Karpas-422 (cell line): Measurements from ENCODE around the gene ATF4. TPM values are rescaled to one million over a fixed set of nuclear protein-coding genes. Genes with fewer than 3 reads are reported as not detected.
A peak's percentile ranks its signal among the peaks of the same experiment; 100 is the strongest.

Source experiments
- DNase-seq: peaks from one replicate; pipeline ENCODE4 v3.0.0-alpha.2; 2015
- H2AFZ ChIP-seq: fragments of 200-600 bp; sonication (generic); 2 replicates; pipeline ENCODE4 v1.6.1; 2014; ENCODE audit warnings: antibody characterized with exemption, low read length, mixed read lengths
- H3K27ac ChIP-seq: fragments of 200-600 bp; sonication (generic); 2 replicates; pipeline ENCODE4 v1.5.1; 2014; ENCODE audit warnings: mild to moderate bottlenecking, low read length, moderate library complexity
- H3K27me3 ChIP-seq: fragments of 200-600 bp; sonication (generic); 2 replicates; pipeline ENCODE4 v1.6.1; 2014; ENCODE audit warnings: low read length, mixed read lengths
- H3K36me3 ChIP-seq: fragments of 200-600 bp; sonication (generic); 2 replicates; pipeline ENCODE4 v1.6.1; 2014; ENCODE audit warnings: low read length, mixed read lengths; ENCODE audit not compliant: insufficient read depth
- H3K4me1 ChIP-seq: fragments of 200-600 bp; sonication (generic); 2 replicates; pipeline ENCODE4 v1.6.1; 2014; ENCODE audit warnings: mild to moderate bottlenecking, low read length, mixed read lengths
- H3K4me2 ChIP-seq: fragments of 200-600 bp; sonication (generic); 2 replicates; pipeline ENCODE4 v1.6.1; 2014; ENCODE audit warnings: low read length, low read depth, mild to moderate bottlenecking; ENCODE audit not compliant: poor library complexity, severe bottlenecking
- H3K4me3 ChIP-seq: fragments of 200-600 bp; sonication (generic); 2 replicates; pipeline ENCODE4 v1.5.1; 2014; ENCODE audit warnings: mild to moderate bottlenecking, antibody characterized with exemption, low read length, mixed read lengths
- H3K79me2 ChIP-seq: fragments of 200-600 bp; sonication (generic); 2 replicates; pipeline ENCODE4 v1.6.1; 2014; ENCODE audit warnings: mild to moderate bottlenecking, low read length, mixed read lengths
- H3K9ac ChIP-seq: fragments of 200-600 bp; sonication (generic); 2 replicates; pipeline ENCODE4 v1.6.0; 2014; ENCODE audit warnings: low read length
- H3K9me2 ChIP-seq: fragments of 200-600 bp; sonication (generic), shearing (Covaris generic); replicated peaks from 2 replicates; pipeline ENCODE4 v1.6.0; 2014; ENCODE audit warnings: mild to moderate bottlenecking, low read length, moderate library complexity; ENCODE audit not compliant: insufficient read depth
- H3K9me3 ChIP-seq: fragments of 300-700, 200-600 bp; sonication (generic); 2 replicates; pipeline ENCODE4 v1.6.1; 2014; ENCODE audit warnings: low read length, mixed read lengths
- H4K20me1 ChIP-seq: fragments of 200-600 bp; sonication (generic); 2 replicates; pipeline ENCODE4 v1.6.1; 2014; ENCODE audit warnings: mild to moderate bottlenecking, antibody characterized with exemption, low read length, low read depth; ENCODE audit not compliant: insufficient read depth
- total RNA-seq: library from RNA; depleted of rRNA; stranded (reverse); fragments of >200 nt; shearing (Covaris generic); gene quantifications from 2 replicates; pipeline ENCODE4 v1.2.3, GENCODE V29; 2014; ENCODE audit warnings: low replicate concordance

Gene ATF4
- total RNA-seq, 1 experiment from 2014 or later, result 543 TPM

GRCh38 chr22:39476664-39477063, 43.7 kb upstream of the ATF4 start:
- Histone ChIP-seq H3K4me1 (peaks cover 47% of the 10 kb centered on the region), H3K36me3 (peaks cover 48% of the 10 kb centered on the region), H3K9me3 (no peaks in the 10 kb centered on the region), H2AFZ (no peak overlapping the region), H3K27me3 (no peaks in the 10 kb centered on the region), H3K4me2 (no peak overlapping the region), H3K9ac (no peak overlapping the region), H3K79me2 (peaks cover 96% of the 10 kb centered on the region), H3K27ac (peak overlapping the region; percentile 99), H3K4me3 (no peak overlapping the region), H4K20me1 (peaks cover 86% of the 10 kb centered on the region), H3K9me2 (no peaks in the 10 kb centered on the region)
- DNase-seq, result no peak

GRCh38 chr22:39477542-39477941, 42.8 kb upstream of the ATF4 start:
- no peaks in the 10 kb centered on the region for H3K9me2 ChIP-seq
- H2AFZ ChIP-seq, result no peak overlapping the region
- no peaks in the 10 kb centered on the region for H3K9me3 ChIP-seq
- H3K4me1 ChIP-seq, result peaks cover 39% of the 10 kb centered on the region
- H3K27me3 ChIP-seq, result no peaks in the 10 kb centered on the region
- no peak overlapping the region for H3K27ac ChIP-seq
- peaks cover 90% of the 10 kb centered on the region for H3K79me2 ChIP-seq
- DNase-seq, result no peak
- H3K9ac ChIP-seq, result no peak overlapping the region
- H4K20me1 ChIP-seq, result peaks cover 89% of the 10 kb centered on the region
- H3K4me3 ChIP-seq, result no peak overlapping the region
- H3K36me3 ChIP-seq, result peaks cover 53% of the 10 kb centered on the region
- H3K4me2 ChIP-seq, result no peak overlapping the region

GRCh38 chr22:39478441-39478850, 41.9 kb upstream of the ATF4 start:
- H3K9me2 ChIP-seq, result no peaks in the 10 kb centered on the region
- H3K27me3 ChIP-seq, result no peaks in the 10 kb centered on the region
- no peak overlapping the region for H3K27ac ChIP-seq
- no peak for DNase-seq
- no peak overlapping the region for H3K9ac ChIP-seq
- peaks cover 59% of the 10 kb centered on the region for H3K36me3 ChIP-seq
- peaks cover 30% of the 10 kb centered on the region for H3K4me1 ChIP-seq
- H2AFZ ChIP-seq, result no peak overlapping the region
- peaks cover 81% of the 10 kb centered on the region for H4K20me1 ChIP-seq
- H3K4me3 ChIP-seq, result no peak overlapping the region
- no peaks in the 10 kb centered on the region for H3K9me3 ChIP-seq
- H3K4me2 ChIP-seq, result no peak overlapping the region
- peaks cover 84% of the 10 kb centered on the region for H3K79me2 ChIP-seq

GRCh38 chr22:39479254-39479653, 41.1 kb upstream of the ATF4 start:
- peaks cover 65% of the 10 kb centered on the region for H3K36me3 ChIP-seq

GRCh38 chr22:39480557-39480956, 39.8 kb upstream of the ATF4 start:
- Histone ChIP-seq H3K4me3 (no peak overlapping the region), H3K27me3 (no peaks in the 10 kb centered on the region), H3K4me1 (peaks cover 8% of the 10 kb centered on the region), H3K27ac (no peak overlapping the region), H3K9me3 (no peaks in the 10 kb centered on the region), H3K36me3 (peaks cover 63% of the 10 kb centered on the region), H3K9me2 (no peaks in the 10 kb centered on the region), H3K79me2 (peaks cover 67% of the 10 kb centered on the region), H2AFZ (no peak overlapping the region), H4K20me1 (peaks cover 77% of the 10 kb centered on the region), H3K9ac (no peak overlapping the region), H3K4me2 (no peak overlapping the region)
- DNase-seq, result no peak

More at GRCh38 chr22:39479254-39479653, 41.1 kb upstream of the ATF4 start:
- no peaks in the 10 kb centered on the region for H3K9me2 ChIP-seq
- H3K27ac ChIP-seq, result no peak overlapping the region
- no peak overlapping the region for H2AFZ ChIP-seq
- no peaks in the 10 kb centered on the region for H3K27me3 ChIP-seq
- no peak overlapping the region for H3K4me2 ChIP-seq
- no peak overlapping the region for H3K9ac ChIP-seq
- H3K79me2 ChIP-seq, result peaks cover 80% of the 10 kb centered on the region
- DNase-seq, result no peak
- no peak overlapping the region for H3K4me3 ChIP-seq
- no peaks in the 10 kb centered on the region for H3K9me3 ChIP-seq
- H4K20me1 ChIP-seq, result peaks cover 82% of the 10 kb centered on the region
- peaks cover 21% of the 10 kb centered on the region for H3K4me1 ChIP-seq

- no peak overlapping the region for H3K4me3 ChIP-seq
- no peak overlapping the region for H3K9ac ChIP-seq
- H3K9me3 ChIP-seq, result no peaks in the 10 kb centered on the region
- no peak overlapping the region for H2AFZ ChIP-seq
- peaks cover 76% of the 10 kb centered on the region for H4K20me1 ChIP-seq
- no peak overlapping the region for H3K27ac ChIP-seq
- H3K79me2 ChIP-seq, result peaks cover 65% of the 10 kb centered on the region
- H3K4me2 ChIP-seq, result no peak overlapping the region
- no peaks in the 10 kb centered on the region for H3K9me2 ChIP-seq
- H3K4me1 ChIP-seq, result peaks cover 3% of the 10 kb centered on the region
- no peaks in the 10 kb centered on the region for H3K27me3 ChIP-seq
- H3K36me3 ChIP-seq, result peaks cover 58% of the 10 kb centered on the region
- no peak for DNase-seq
These were observed 39.3 kb upstream of the ATF4 start for GRCh38 chr22:39481054-39481453.

GRCh38 chr22:39481595-39481994, 38.8 kb upstream of the ATF4 start:
- no peak overlapping the region for H3K4me2 ChIP-seq
- no peaks in the 10 kb centered on the region for H3K9me3 ChIP-seq
- peaks cover 71% of the 10 kb centered on the region for H4K20me1 ChIP-seq

GRCh38 chr22:39482768-39483167, 37.6 kb upstream of the ATF4 start:
- Histone ChIP-seq H3K27me3 (no peaks in the 10 kb centered on the region), H4K20me1 (peaks cover 67% of the 10 kb centered on the region), H3K79me2 (peaks cover 48% of the 10 kb centered on the region)

More at GRCh38 chr22:39481595-39481994, 38.8 kb upstream of the ATF4 start:
- H2AFZ ChIP-seq, result no peak overlapping the region
- H3K9ac ChIP-seq, result no peak overlapping the region
- H3K9me2 ChIP-seq, result no peaks in the 10 kb centered on the region
- no peaks in the 10 kb centered on the region for H3K4me1 ChIP-seq
- no peak overlapping the region for H3K4me3 ChIP-seq
- peaks cover 52% of the 10 kb centered on the region for H3K36me3 ChIP-seq
- peaks cover 60% of the 10 kb centered on the region for H3K79me2 ChIP-seq
- no peaks in the 10 kb centered on the region for H3K27me3 ChIP-seq
- no peak overlapping the region for H3K27ac ChIP-seq
- DNase-seq, result no peak

More at GRCh38 chr22:39482768-39483167, 37.6 kb upstream of the ATF4 start:
- Histone ChIP-seq H3K9me3 (no peaks in the 10 kb centered on the region), H3K4me2 (no peak overlapping the region), H3K36me3 (peaks cover 48% of the 10 kb centered on the region), H3K9me2 (no peaks in the 10 kb centered on the region), H3K4me1 (peaks cover 8% of the 10 kb centered on the region), H3K4me3 (no peak overlapping the region), H3K27ac (no peak overlapping the region), H3K9ac (no peak overlapping the region), H2AFZ (no peak overlapping the region)
- no peak for DNase-seq
